Neural progenitor cell (in vitro differentiated cells): ENCODE measurements around the gene COPS2. TPM values are rescaled to one million over a fixed set of nuclear protein-coding genes. Genes with fewer than 3 reads are reported as not detected.

ENCODE experiments used
- DNase-seq: peaks from one replicate; pipeline ENCODE4 v3.0.0-alpha.2; 2016; ENCODE audit warnings: low spot score
- H2AFZ ChIP-seq: fragments of 200-600 bp; sonication (generic); replicated peaks from 2 replicates; pipeline ENCODE4 v1.6.1; 2016; ENCODE audit warnings: antibody characterized with exemption
- H3F3A ChIP-seq: fragments of 200-600 bp; sonication (generic); 2 replicates; pipeline ENCODE4 v1.6.1; 2016; ENCODE audit warnings: antibody characterized with exemption, low read depth
- H3K27ac ChIP-seq: fragments of 200-600 bp; sonication (generic); 2 replicates; pipeline ENCODE4 v1.5.1; 2016; ENCODE audit warnings: mild to moderate bottlenecking
- H3K27me3 ChIP-seq: fragments of 200-600 bp; sonication (generic); 2 replicates; pipeline ENCODE4 v1.6.1; 2016; ENCODE audit warnings: mild to moderate bottlenecking, moderate library complexity
- H3K36me3 ChIP-seq: fragments of 200-600 bp; sonication (generic); 2 replicates; pipeline ENCODE4 v1.5.1; 2016
- H3K4me1 ChIP-seq: fragments of 200-600 bp; sonication (generic); 2 replicates; pipeline ENCODE4 v1.6.1; 2016; ENCODE audit warnings: mixed run types
- H3K4me2 ChIP-seq: fragments of 200-600 bp; sonication (generic); 2 replicates; pipeline ENCODE4 v1.6.1; 2016
- H3K4me3 ChIP-seq: fragments of 200-600 bp; sonication (generic); 2 replicates; pipeline ENCODE4 v1.5.1; 2016
- H3K79me2 ChIP-seq: fragments of 200-600 bp; sonication (generic); 2 replicates; pipeline ENCODE4 v1.6.1; 2016; ENCODE audit warnings: low read depth
- H3K9ac ChIP-seq: fragments of 200-600 bp; sonication (generic); 2 replicates; pipeline ENCODE4 v1.6.1; 2016
- H3K9me3 ChIP-seq: fragments of 200-600 bp; sonication (generic); 2 replicates; pipeline ENCODE4 v1.5.1; 2016; ENCODE audit warnings: low read depth
- H4K20me1 ChIP-seq: fragments of 200-600 bp; sonication (generic); 2 replicates; pipeline ENCODE4 v1.6.1; 2016; ENCODE audit warnings: low read depth
- H3K27ac Mint-ChIP-seq: 3 replicates; pipeline ENCODE4 v1.8.0; 2021; ENCODE audit warnings: mixed read lengths
- H3K27me3 Mint-ChIP-seq: 2 replicates; pipeline ENCODE4 v1.8.0; 2022; ENCODE audit warnings: low read depth, mild to moderate bottlenecking, inconsistent platforms, moderate library complexity, mixed read lengths; ENCODE audit not compliant: insufficient read depth
- H3K36me3 Mint-ChIP-seq: 3 replicates; pipeline ENCODE4 v1.8.0; 2021; ENCODE audit warnings: mixed read lengths
- H3K4me1 Mint-ChIP-seq: 3 replicates; pipeline ENCODE4 v1.8.0; 2021; ENCODE audit warnings: mixed read lengths
- H3K4me3 Mint-ChIP-seq: 3 replicates; pipeline ENCODE4 v1.8.0; 2021; ENCODE audit warnings: mild to moderate bottlenecking, moderate library complexity, mixed read lengths
- H3K9me3 Mint-ChIP-seq: 3 replicates; pipeline ENCODE4 v1.8.0; 2020; ENCODE audit warnings: mixed read lengths
- EZH2 ChIP-seq: fragments of 200-600 bp; sonication (generic); IDR thresholded peaks from 2 replicates; pipeline ENCODE4 v1.6.1; 2017; ENCODE audit warnings: antibody characterized with exemption, mild to moderate bottlenecking, moderate library complexity
- EZH2phosphoT487 ChIP-seq: fragments of 200-600 bp; sonication (generic); IDR thresholded peaks from 2 replicates; pipeline ENCODE4 v1.6.1; 2017; ENCODE audit warnings: antibody characterized with exemption
- total RNA-seq: library from RNA; depleted of rRNA; stranded (reverse); fragments of >200 nt; gene quantifications from 2 replicates; pipeline ENCODE4 v1.2.3, GENCODE V29; 2015; ENCODE audit warnings: low replicate concordance
- TF ChIP-seq, protein P1 (sequence below): fragments of 200-600 bp; sonication (generic); IDR thresholded peaks from 2 replicates; pipeline ENCODE4 v1.5.1; 2017; ENCODE audit warnings: antibody characterized with exemption, mild to moderate bottlenecking

Gene COPS2
- total RNA-seq, 1 donor from 2014 or later: 163 TPM

DNA sequence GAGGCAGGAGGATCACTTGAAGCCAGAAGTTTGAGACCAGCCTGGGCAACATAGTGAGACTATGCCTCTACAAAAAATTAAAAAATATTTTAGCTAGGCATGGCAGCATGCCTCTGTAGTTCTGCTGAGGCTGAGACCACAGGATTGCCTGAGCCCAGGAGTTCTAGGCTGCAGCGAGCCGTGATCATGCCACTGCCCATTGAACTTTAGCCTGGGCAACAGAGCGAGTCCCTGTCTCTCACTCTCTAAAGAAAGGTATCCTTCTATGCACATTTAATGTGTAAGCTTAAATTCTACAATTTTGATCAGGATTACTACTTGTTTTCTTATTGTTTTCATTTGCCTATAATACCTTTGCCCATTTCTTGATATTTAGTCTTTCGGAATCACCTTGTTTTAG is 41.5 kb upstream of the COPS2 start:
- Histone ChIP-seq H3K4me3 (no peak overlapping the region), H3K9ac (no peak overlapping the region), H3K36me3 (peaks cover 2% of the 10 kb centered on the region), H3K4me1 (no peaks in the 10 kb centered on the region), H4K20me1 (no peaks in the 10 kb centered on the region), H3K27ac (no peak overlapping the region), H3K79me2 (no peaks in the 10 kb centered on the region), H3K27me3 (no peaks in the 10 kb centered on the region), H3K4me2 (no peak overlapping the region), H3F3A (no peaks in the 10 kb centered on the region), H3K9me3 (no peaks in the 10 kb centered on the region), H2AFZ (no peak overlapping the region)
- H3K36me3 Mint-ChIP-seq: no peaks in the 10 kb centered on the region
- H3K4me3 Mint-ChIP-seq: no peak overlapping the region
- no peaks in the 10 kb centered on the region for H3K4me1 Mint-ChIP-seq
- no peak overlapping the region for H3K27ac Mint-ChIP-seq
- H3K27me3 Mint-ChIP-seq: no peaks in the 10 kb centered on the region
- H3K9me3 Mint-ChIP-seq: no peaks in the 10 kb centered on the region
- DNase-seq: no peak
- TF ChIP-seq, protein P1, sequence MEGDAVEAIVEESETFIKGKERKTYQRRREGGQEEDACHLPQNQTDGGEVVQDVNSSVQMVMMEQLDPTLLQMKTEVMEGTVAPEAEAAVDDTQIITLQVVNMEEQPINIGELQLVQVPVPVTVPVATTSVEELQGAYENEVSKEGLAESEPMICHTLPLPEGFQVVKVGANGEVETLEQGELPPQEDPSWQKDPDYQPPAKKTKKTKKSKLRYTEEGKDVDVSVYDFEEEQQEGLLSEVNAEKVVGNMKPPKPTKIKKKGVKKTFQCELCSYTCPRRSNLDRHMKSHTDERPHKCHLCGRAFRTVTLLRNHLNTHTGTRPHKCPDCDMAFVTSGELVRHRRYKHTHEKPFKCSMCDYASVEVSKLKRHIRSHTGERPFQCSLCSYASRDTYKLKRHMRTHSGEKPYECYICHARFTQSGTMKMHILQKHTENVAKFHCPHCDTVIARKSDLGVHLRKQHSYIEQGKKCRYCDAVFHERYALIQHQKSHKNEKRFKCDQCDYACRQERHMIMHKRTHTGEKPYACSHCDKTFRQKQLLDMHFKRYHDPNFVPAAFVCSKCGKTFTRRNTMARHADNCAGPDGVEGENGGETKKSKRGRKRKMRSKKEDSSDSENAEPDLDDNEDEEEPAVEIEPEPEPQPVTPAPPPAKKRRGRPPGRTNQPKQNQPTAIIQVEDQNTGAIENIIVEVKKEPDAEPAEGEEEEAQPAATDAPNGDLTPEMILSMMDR: no peak
- TF ChIP-seq EZH2phosphoT487: no peak
- no peak for TF ChIP-seq EZH2

DNA sequence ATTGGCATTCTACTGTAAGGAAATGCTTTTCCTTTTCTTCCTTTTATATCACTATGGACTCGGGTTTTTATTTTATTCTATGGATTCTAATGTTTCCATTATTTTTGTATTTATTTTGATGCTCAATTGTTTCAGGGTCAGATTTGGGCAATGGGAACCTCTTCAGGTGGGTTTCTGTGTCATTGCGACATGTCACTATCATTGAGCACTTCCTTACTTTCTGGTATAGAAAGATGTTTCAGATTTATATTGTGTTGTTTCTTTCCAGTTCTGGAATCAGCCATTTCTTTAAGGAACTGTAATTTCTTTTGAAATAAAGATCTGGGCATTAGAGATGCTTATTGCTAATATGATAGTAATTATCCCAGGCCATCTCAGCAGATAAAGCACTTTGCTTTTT is 36.5 kb upstream of the COPS2 start:
- Mint-ChIP-seq H3K4me3 (no peak overlapping the region), H3K27me3 (no peaks in the 10 kb centered on the region), H3K4me1 (no peaks in the 10 kb centered on the region), H3K9me3 (no peaks in the 10 kb centered on the region), H3K36me3 (no peaks in the 10 kb centered on the region), H3K27ac (no peak overlapping the region)
- Histone ChIP-seq H3K27me3 (no peaks in the 10 kb centered on the region), H3K4me3 (no peak overlapping the region), H2AFZ (no peak overlapping the region), H3K27ac (no peak overlapping the region), H4K20me1 (no peaks in the 10 kb centered on the region), H3K4me1 (no peaks in the 10 kb centered on the region), H3F3A (no peaks in the 10 kb centered on the region), H3K9me3 (no peaks in the 10 kb centered on the region), H3K79me2 (no peaks in the 10 kb centered on the region), H3K9ac (no peak overlapping the region), H3K4me2 (no peak overlapping the region), H3K36me3 (no peaks in the 10 kb centered on the region)
- TF ChIP-seq EZH2: no peak
- TF ChIP-seq, protein P1: no peak
- TF ChIP-seq EZH2phosphoT487: no peak
- DNase-seq: no peak

DNA sequence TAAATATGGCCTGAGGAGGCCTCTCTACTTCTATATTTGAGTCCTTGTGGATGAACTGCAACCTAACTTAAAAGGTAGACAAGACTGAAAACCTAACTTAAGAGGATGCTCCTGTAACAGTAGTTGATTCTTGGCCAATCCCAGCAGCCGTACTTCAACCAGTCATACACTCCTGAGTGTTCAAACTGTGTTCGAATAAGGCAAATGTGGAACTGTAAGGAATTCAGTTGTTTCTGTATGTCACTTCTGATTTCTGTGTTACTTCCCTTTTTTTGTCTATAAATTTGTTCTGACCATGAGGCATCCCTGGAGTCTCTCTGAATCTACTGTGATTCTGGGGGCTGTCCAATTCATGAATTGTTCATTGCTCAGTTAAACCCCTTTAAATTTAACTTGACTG is 35.2 kb upstream of the COPS2 start:
- Mint-ChIP-seq H3K4me1 (no peaks in the 10 kb centered on the region), H3K36me3 (no peaks in the 10 kb centered on the region), H3K9me3 (no peaks in the 10 kb centered on the region), H3K27ac (no peak overlapping the region), H3K4me3 (no peak overlapping the region), H3K27me3 (no peaks in the 10 kb centered on the region)
- Histone ChIP-seq H2AFZ (no peak overlapping the region), H3K27me3 (no peaks in the 10 kb centered on the region), H3K4me1 (no peaks in the 10 kb centered on the region), H3K79me2 (no peaks in the 10 kb centered on the region), H3K27ac (no peak overlapping the region), H3F3A (no peaks in the 10 kb centered on the region), H3K4me2 (no peak overlapping the region), H3K4me3 (no peak overlapping the region), H3K36me3 (no peaks in the 10 kb centered on the region), H3K9ac (no peak overlapping the region), H3K9me3 (no peaks in the 10 kb centered on the region), H4K20me1 (no peaks in the 10 kb centered on the region)
- DNase-seq: no peak
- TF ChIP-seq EZH2phosphoT487 (no peak), EZH2 (no peak)
- TF ChIP-seq, protein P1: no peak

DNA sequence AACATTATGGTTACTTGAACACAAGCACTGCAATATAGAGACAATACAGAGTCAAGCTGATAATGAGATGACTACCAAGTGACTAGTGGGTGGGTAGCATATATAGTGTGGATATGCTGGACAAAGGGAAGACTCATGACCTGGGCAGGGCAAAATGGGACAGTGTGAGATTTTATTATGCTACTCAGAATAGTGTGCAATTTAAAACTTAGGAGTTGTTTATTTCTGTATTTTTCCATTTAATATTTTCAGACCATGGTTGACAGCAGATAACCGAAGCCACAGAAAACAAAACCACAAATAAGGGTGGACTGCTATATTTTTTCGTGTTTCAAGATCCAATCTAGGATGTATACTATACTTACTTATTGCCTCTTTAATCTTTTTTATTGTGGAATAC is 34.2 kb upstream of the COPS2 start:
- Histone ChIP-seq H3K9me3 (no peaks in the 10 kb centered on the region), H3K4me2 (no peak overlapping the region), H3K4me1 (no peaks in the 10 kb centered on the region), H3K27me3 (no peaks in the 10 kb centered on the region), H4K20me1 (no peaks in the 10 kb centered on the region), H3K79me2 (no peaks in the 10 kb centered on the region), H3K27ac (no peak overlapping the region), H3K36me3 (no peaks in the 10 kb centered on the region), H3F3A (no peaks in the 10 kb centered on the region), H3K4me3 (no peak overlapping the region), H3K9ac (no peak overlapping the region), H2AFZ (no peak overlapping the region)
- Mint-ChIP-seq H3K36me3 (no peaks in the 10 kb centered on the region), H3K27me3 (no peaks in the 10 kb centered on the region), H3K4me1 (no peaks in the 10 kb centered on the region), H3K27ac (no peak overlapping the region), H3K9me3 (no peaks in the 10 kb centered on the region), H3K4me3 (no peak overlapping the region)
- no peak for DNase-seq
- TF ChIP-seq EZH2phosphoT487: no peak
- no peak for TF ChIP-seq EZH2
- TF ChIP-seq, protein P1: no peak
